Astrocyte (in vitro differentiated cells and primary cell): ENCODE data around the gene WNT11. TPM values are rescaled to one million over a fixed set of nuclear protein-coding genes. Genes with fewer than 3 reads are reported as not detected.

Experiments
- DNase-seq: peaks from one replicate; pipeline ENCODE4 v3.0.0-alpha.2; 2010; ENCODE audit warnings: low read depth
- FAIRE-seq: peaks from 2 replicates; lab custom pipeline; 2011; peaks lifted over from hg19 to GRCh38; lab: Jason Lieb, UNC
- H2AFZ ChIP-seq: 2 replicates; pipeline ENCODE4 v1.6.0; 2012; ENCODE audit warnings: low read depth, low read length, inconsistent platforms
- H3K27ac ChIP-seq: 2 replicates; pipeline ENCODE4 v1.5.1; 2011; ENCODE audit warnings: low read depth, low read length, inconsistent platforms
- H3K27me3 ChIP-seq: 2 replicates; pipeline ENCODE4 v1.6.0; 2011; ENCODE audit warnings: low read length, inconsistent platforms; ENCODE audit not compliant: insufficient read depth
- H3K36me3 ChIP-seq: 2 replicates; pipeline ENCODE4 v1.5.1; 2011; ENCODE audit warnings: low read length, inconsistent platforms; ENCODE audit not compliant: insufficient read depth
- H3K4me1 ChIP-seq: 2 replicates; pipeline ENCODE4 v1.5.1; 2011; ENCODE audit warnings: low read length, inconsistent platforms; ENCODE audit not compliant: insufficient read depth
- H3K4me2 ChIP-seq: 2 replicates; pipeline ENCODE4 v1.6.0; 2012; ENCODE audit warnings: low read length, inconsistent platforms
- H3K4me3 ChIP-seq: 2 replicates; pipeline ENCODE4 v1.5.1; 2011; ENCODE audit warnings: low read depth, mild to moderate bottlenecking, low read length, inconsistent platforms; ENCODE audit not compliant: insufficient read depth
- H3K79me2 ChIP-seq: 2 replicates; pipeline ENCODE4 v1.6.0; 2012; ENCODE audit warnings: mild to moderate bottlenecking, low read length, inconsistent platforms; ENCODE audit not compliant: insufficient read depth
- H3K9ac ChIP-seq: 2 replicates; pipeline ENCODE4 v1.6.0; 2012; ENCODE audit warnings: mild to moderate bottlenecking, low read length, inconsistent platforms
- H3K9me3 ChIP-seq: 2 replicates; pipeline ENCODE4 v1.5.1; 2012; ENCODE audit warnings: low read depth, mild to moderate bottlenecking, low read length, inconsistent platforms; ENCODE audit not compliant: insufficient read depth
- H4K20me1 ChIP-seq: 2 replicates; pipeline ENCODE4 v1.6.0; 2012; ENCODE audit warnings: low read length, inconsistent platforms; ENCODE audit not compliant: insufficient read depth
- H3K27ac Mint-ChIP-seq: one replicate; pipeline ENCODE4 v1.8.0; 2021; ENCODE audit warnings: mild to moderate bottlenecking, mixed read lengths; ENCODE audit not compliant: unreplicated experiment
- H3K27me3 Mint-ChIP-seq: one replicate; pipeline ENCODE4 v1.8.0; 2021; ENCODE audit warnings: low read depth, mixed read lengths; ENCODE audit not compliant: unreplicated experiment
- H3K36me3 Mint-ChIP-seq: one replicate; pipeline ENCODE4 v1.8.0; 2021; ENCODE audit warnings: low read depth, mixed read lengths; ENCODE audit not compliant: unreplicated experiment
- H3K4me1 Mint-ChIP-seq: one replicate; pipeline ENCODE4 v1.8.0; 2021; ENCODE audit warnings: low read depth, mixed read lengths; ENCODE audit not compliant: unreplicated experiment
- H3K4me3 Mint-ChIP-seq: one replicate; pipeline ENCODE4 v1.8.0; 2021; ENCODE audit warnings: mild to moderate bottlenecking, moderate library complexity, mixed read lengths; ENCODE audit not compliant: unreplicated experiment
- H3K9me3 Mint-ChIP-seq: one replicate; pipeline ENCODE4 v1.8.0; 2021; ENCODE audit warnings: mild to moderate bottlenecking, mixed read lengths; ENCODE audit not compliant: unreplicated experiment
- CTCF ChIP-seq: IDR thresholded peaks from 2 replicates; pipeline ENCODE4 v1.5.1; 2011; ENCODE audit warnings: low read depth, mild to moderate bottlenecking, inconsistent platforms, low read length, moderate library complexity; ENCODE audit not compliant: insufficient read depth
- EZH2 ChIP-seq: IDR thresholded peaks from 2 replicates; pipeline ENCODE4 v1.6.1; 2012; ENCODE audit warnings: mild to moderate bottlenecking, low read length, inconsistent platforms; ENCODE audit not compliant: insufficient read depth
- total RNA-seq: library from RNA; stranded (reverse); gene quantifications from 2 replicates; pipeline ENCODE4 v1.2.1, GENCODE V29; 2021

WNT11 gene
- total RNA-seq, 1 donor from 2014 or later, result 1.3 TPM

GRCh38 chr11:76252631-76253070, 46.3 kb upstream of the WNT11 start:
- FAIRE-seq, result no peak
- no peak overlapping the region for H3K4me2 ChIP-seq
- DNase-seq, result no peak
- H3K9me3 ChIP-seq, result peaks cover 13% of the 10 kb centered on the region
- peaks cover 22% of the 10 kb centered on the region for H3K27me3 ChIP-seq
- Mint-ChIP-seq H3K9me3 (no peaks in the 10 kb centered on the region), H3K4me3 (no peak overlapping the region), H3K36me3 (no peaks in the 10 kb centered on the region), H3K27me3 (peaks cover 66% of the 10 kb centered on the region), H3K4me1 (no peaks in the 10 kb centered on the region), H3K27ac (no peak overlapping the region)
- H3K27ac ChIP-seq, result no peak overlapping the region
- no peak overlapping the region for H2AFZ ChIP-seq
- H4K20me1 ChIP-seq, result no peaks in the 10 kb centered on the region
- H3K4me3 ChIP-seq, result no peak overlapping the region
- no peaks in the 10 kb centered on the region for H3K79me2 ChIP-seq
- no peak overlapping the region for H3K9ac ChIP-seq
- no peak for TF ChIP-seq CTCF
- no peak for TF ChIP-seq EZH2
- H3K4me1 ChIP-seq, result no peaks in the 10 kb centered on the region
- no peaks in the 10 kb centered on the region for H3K36me3 ChIP-seq

DNA sequence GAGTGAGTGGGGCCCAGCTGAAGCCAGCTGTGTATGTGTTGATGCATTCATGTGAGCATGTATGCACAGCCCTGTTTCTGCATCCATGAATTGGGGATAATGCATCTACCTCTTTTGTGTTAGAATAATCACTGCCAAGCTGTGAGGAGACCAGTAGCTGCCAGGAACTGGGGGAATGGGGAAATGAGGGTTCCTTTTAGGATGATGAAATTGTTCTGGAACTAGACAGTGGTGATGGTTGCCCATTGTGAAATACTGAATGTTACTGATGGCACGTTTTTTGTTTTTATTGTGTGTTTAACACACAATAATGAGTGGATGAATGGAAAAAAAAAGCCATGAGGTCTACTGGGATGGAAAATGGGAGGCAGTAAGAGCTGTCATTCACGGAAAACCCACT, 45.3 kb upstream of the WNT11 start:
- Histone ChIP-seq H3K4me2 (no peak overlapping the region), H3K27me3 (peaks cover 12% of the 10 kb centered on the region), H3K79me2 (no peaks in the 10 kb centered on the region), H3K9ac (no peak overlapping the region), H3K4me3 (no peak overlapping the region), H3K9me3 (peaks cover 13% of the 10 kb centered on the region), H2AFZ (no peak overlapping the region), H4K20me1 (no peaks in the 10 kb centered on the region), H3K27ac (no peak overlapping the region), H3K36me3 (no peaks in the 10 kb centered on the region), H3K4me1 (no peaks in the 10 kb centered on the region)
- peaks cover 62% of the 10 kb centered on the region for H3K27me3 Mint-ChIP-seq
- DNase-seq, result no peak
- TF ChIP-seq CTCF (no peak), EZH2 (no peak)
- no peak overlapping the region for H3K4me3 Mint-ChIP-seq
- H3K4me1 Mint-ChIP-seq, result no peaks in the 10 kb centered on the region
- no peak for FAIRE-seq
- no peak overlapping the region for H3K27ac Mint-ChIP-seq
- no peaks in the 10 kb centered on the region for H3K36me3 Mint-ChIP-seq
- no peaks in the 10 kb centered on the region for H3K9me3 Mint-ChIP-seq

DNA sequence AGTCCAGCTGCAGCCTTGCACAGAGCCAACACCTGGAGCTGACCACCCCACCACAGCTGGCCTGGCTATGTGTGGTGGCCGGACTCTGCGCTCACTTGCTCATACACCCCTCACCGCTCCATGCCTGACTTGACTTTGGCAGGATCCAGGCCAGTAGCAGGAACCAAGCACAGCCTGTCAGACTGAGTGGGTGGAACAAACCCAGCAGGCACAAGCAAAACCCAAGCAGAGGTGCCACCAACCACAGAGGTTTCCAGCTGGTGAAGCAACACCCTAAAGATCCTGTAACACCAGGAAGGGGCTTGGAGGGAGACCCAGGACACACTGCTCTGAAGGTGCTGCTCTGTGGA, 44.9 kb upstream of the WNT11 start:
- Histone ChIP-seq H3K79me2 (no peaks in the 10 kb centered on the region), H3K36me3 (no peaks in the 10 kb centered on the region), H2AFZ (no peak overlapping the region), H4K20me1 (no peaks in the 10 kb centered on the region), H3K27ac (no peak overlapping the region), H3K4me2 (no peak overlapping the region), H3K4me1 (no peaks in the 10 kb centered on the region), H3K9me3 (peaks cover 13% of the 10 kb centered on the region), H3K4me3 (no peak overlapping the region), H3K27me3 (peaks cover 11% of the 10 kb centered on the region), H3K9ac (no peak overlapping the region)
- Mint-ChIP-seq H3K36me3 (no peaks in the 10 kb centered on the region), H3K27ac (no peak overlapping the region), H3K27me3 (peaks cover 62% of the 10 kb centered on the region), H3K4me3 (no peak overlapping the region), H3K9me3 (no peaks in the 10 kb centered on the region), H3K4me1 (no peaks in the 10 kb centered on the region)
- no peak for FAIRE-seq
- DNase-seq, result no peak
- no peak for TF ChIP-seq EZH2
